Neural cell (in vitro differentiated cells): ENCODE data around the gene PRKG1. TPM values are rescaled to one million over a fixed set of nuclear protein-coding genes. Genes with fewer than 3 reads are reported as not detected.

Experiments used
- H2AFZ ChIP-seq: fragments of 200-600, 300-800 bp; sonication (generic), shearing (Covaris generic); 2 replicates; pipeline ENCODE4 v1.6.0; 2014; ENCODE audit warnings: low read depth, mild to moderate bottlenecking, antibody characterized with exemption, low read length, moderate library complexity
- H3F3A ChIP-seq: fragments of 200-600 bp; shearing (Covaris generic); 2 replicates; pipeline ENCODE4 v1.6.1; 2016; ENCODE audit warnings: mild to moderate bottlenecking, moderate library complexity, mixed read lengths, antibody characterized with exemption, low read length; ENCODE audit not compliant: insufficient read depth, poor library complexity, severe bottlenecking
- H3K27ac ChIP-seq: fragments of 200-600, 300-800 bp; sonication (generic), shearing (Covaris generic); 2 replicates; pipeline ENCODE4 v1.5.1; 2014; ENCODE audit warnings: mild to moderate bottlenecking, low read length, moderate library complexity
- H3K27me3 ChIP-seq: fragments of 300-800, 200-600 bp; sonication (generic), shearing (Covaris generic); 2 replicates; pipeline ENCODE4 v1.6.0; 2014; ENCODE audit warnings: mild to moderate bottlenecking, low read depth, low read length, moderate library complexity; ENCODE audit not compliant: insufficient read depth
- H3K36me3 ChIP-seq: fragments of 300-800, 200-600 bp; sonication (generic), shearing (Covaris generic); 2 replicates; pipeline ENCODE4 v1.5.1; 2014; ENCODE audit warnings: mild to moderate bottlenecking, antibody characterized with exemption, low read length, moderate library complexity; ENCODE audit not compliant: insufficient read depth
- H3K4me2 ChIP-seq: fragments of 300-800, 200-600 bp; sonication (generic), shearing (Covaris generic); 2 replicates; pipeline ENCODE4 v1.6.0; 2014; ENCODE audit warnings: mild to moderate bottlenecking, low read length
- H3K4me3 ChIP-seq: fragments of 300-800, 200-600 bp; sonication (generic), shearing (Covaris generic); 2 replicates; pipeline ENCODE4 v1.5.1; 2014; ENCODE audit warnings: mild to moderate bottlenecking, low read length, moderate library complexity
- H3K79me2 ChIP-seq: fragments of 200-600 bp; shearing (Covaris generic); replicated peaks from 2 replicates; pipeline ENCODE4 v1.6.0; 2014; ENCODE audit warnings: mild to moderate bottlenecking, low read length, moderate library complexity; ENCODE audit not compliant: insufficient read depth
- H3K9ac ChIP-seq: fragments of 300-800, 200-600 bp; sonication (generic), shearing (Covaris generic); 2 replicates; pipeline ENCODE4 v1.6.1; 2016; ENCODE audit warnings: mild to moderate bottlenecking, low read length, mixed read lengths
- H3K9me2 ChIP-seq: fragments of 200-600 bp; shearing (Covaris generic); 2 replicates; pipeline ENCODE4 v1.6.1; 2016; ENCODE audit warnings: mild to moderate bottlenecking, low read length, mixed read lengths; ENCODE audit not compliant: insufficient read depth
- H3K9me3 ChIP-seq: fragments of 200-600, 300-800 bp; sonication (generic), shearing (Covaris generic); 2 replicates; pipeline ENCODE4 v1.6.1; 2016; ENCODE audit warnings: mild to moderate bottlenecking, mixed run types, low read length, moderate library complexity, mixed read lengths
- H4K20me1 ChIP-seq: fragments of 200-600 bp; shearing (Covaris generic); 2 replicates; pipeline ENCODE4 v1.6.1; 2016; ENCODE audit warnings: mild to moderate bottlenecking, mixed run types; ENCODE audit not compliant: insufficient read depth
- CTCF ChIP-seq: fragments of 450-650 bp; IDR thresholded peaks from 2 replicates; pipeline ENCODE4 v1.5.1; 2014; ENCODE audit warnings: antibody characterized with exemption, mild to moderate bottlenecking, moderate library complexity; ENCODE audit not compliant: poor library complexity, severe bottlenecking
- EP300 ChIP-seq: fragments of 450-650 bp; conservative IDR thresholded peaks from 2 replicates; pipeline ENCODE4 v1.6.1; 2014; ENCODE audit warnings: antibody characterized with exemption, mild to moderate bottlenecking, moderate library complexity; ENCODE audit not compliant: poor library complexity, severe bottlenecking
- EZH2 ChIP-seq: fragments of 200-600, 300-800 bp; shearing (Covaris generic), sonication (generic); IDR thresholded peaks from 2 replicates; pipeline ENCODE4 v1.6.1; 2014; ENCODE audit warnings: antibody characterized with exemption, low read length, borderline replicate concordance, mild to moderate bottlenecking; ENCODE audit not compliant: insufficient read depth, poor library complexity, severe bottlenecking
- MXI1 ChIP-seq: fragments of 450-650 bp; conservative IDR thresholded peaks from 2 replicates; pipeline ENCODE4 v1.6.1; 2014; ENCODE audit warnings: antibody characterized with exemption, mild to moderate bottlenecking; ENCODE audit not compliant: poor library complexity, severe bottlenecking
- POLR2AphosphoS5 ChIP-seq: IDR thresholded peaks from 2 replicates; pipeline ENCODE4 v1.6.1; 2012
- RAD21 ChIP-seq: fragments of 450-650 bp; conservative IDR thresholded peaks from 2 replicates; pipeline ENCODE4 v1.6.1; 2014; ENCODE audit warnings: antibody characterized with exemption, mild to moderate bottlenecking, moderate library complexity
- SMC3 ChIP-seq: fragments of 450-650 bp; conservative IDR thresholded peaks from 2 replicates; pipeline ENCODE4 v1.6.1; 2014; ENCODE audit warnings: antibody characterized with exemption, mild to moderate bottlenecking, moderate library complexity; ENCODE audit not compliant: poor library complexity
- TAF1 ChIP-seq: IDR thresholded peaks from 2 replicates; pipeline ENCODE4 v1.6.1; 2012; ENCODE audit warnings: low read depth
- polyA plus RNA-seq: library from polyadenylated mRNA; depleted of rRNA; stranded (reverse); fragments of >200 nt; gene quantifications from 2 replicates; pipeline ENCODE4 v1.2.3, GENCODE V29; 2014
- TF ChIP-seq, protein P1 (sequence below): IDR thresholded peaks from 2 replicates; pipeline ENCODE4 v1.6.1; 2012; ENCODE audit warnings: borderline replicate concordance

PRKG1 gene
- polyA plus RNA-seq, 1 donor from 2014 or later: 2.2 TPM

DNA sequence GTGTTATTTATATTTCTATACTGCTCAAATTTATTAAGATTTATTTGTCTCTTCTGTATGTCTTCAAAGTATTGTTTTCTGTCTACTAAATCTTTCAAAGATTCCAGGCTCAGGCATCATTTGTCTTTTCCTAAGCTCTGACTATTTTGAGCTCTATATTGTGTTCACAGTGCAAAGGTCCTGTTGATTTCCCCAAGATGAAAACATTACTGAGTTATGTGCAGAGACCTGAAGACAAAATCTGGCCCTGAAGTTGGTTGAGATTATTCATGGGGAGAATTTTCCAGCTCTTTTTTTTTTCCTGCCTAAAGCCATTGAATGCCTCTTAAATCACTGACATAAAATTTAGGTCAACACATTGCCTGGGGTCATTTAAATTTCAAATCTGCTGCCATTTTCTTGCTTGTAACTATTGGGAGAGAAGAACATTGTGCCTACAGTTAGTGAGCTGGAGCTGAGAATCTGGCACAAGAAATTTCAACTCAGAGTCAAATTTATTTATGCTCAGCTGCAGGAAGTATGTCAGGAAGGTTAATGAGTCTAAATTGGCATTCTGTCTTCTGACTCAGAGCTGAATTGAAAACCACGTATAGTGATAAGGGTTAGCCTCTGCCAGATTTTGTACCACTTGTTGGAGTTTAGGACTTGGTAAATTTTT, 593.5 kb downstream of the PRKG1 start:
- H3K9ac ChIP-seq: no peak overlapping the region
- no peaks in the 10 kb centered on the region for H4K20me1 ChIP-seq
- H3F3A ChIP-seq: no peaks in the 10 kb centered on the region
- no peaks in the 10 kb centered on the region for H3K9me3 ChIP-seq
- H3K27me3 ChIP-seq: no peaks in the 10 kb centered on the region
- TF ChIP-seq RAD21 (no peak), EP300 (no peak), POLR2AphosphoS5 (no peak), EZH2 (no peak)
- TF ChIP-seq, protein P1, sequence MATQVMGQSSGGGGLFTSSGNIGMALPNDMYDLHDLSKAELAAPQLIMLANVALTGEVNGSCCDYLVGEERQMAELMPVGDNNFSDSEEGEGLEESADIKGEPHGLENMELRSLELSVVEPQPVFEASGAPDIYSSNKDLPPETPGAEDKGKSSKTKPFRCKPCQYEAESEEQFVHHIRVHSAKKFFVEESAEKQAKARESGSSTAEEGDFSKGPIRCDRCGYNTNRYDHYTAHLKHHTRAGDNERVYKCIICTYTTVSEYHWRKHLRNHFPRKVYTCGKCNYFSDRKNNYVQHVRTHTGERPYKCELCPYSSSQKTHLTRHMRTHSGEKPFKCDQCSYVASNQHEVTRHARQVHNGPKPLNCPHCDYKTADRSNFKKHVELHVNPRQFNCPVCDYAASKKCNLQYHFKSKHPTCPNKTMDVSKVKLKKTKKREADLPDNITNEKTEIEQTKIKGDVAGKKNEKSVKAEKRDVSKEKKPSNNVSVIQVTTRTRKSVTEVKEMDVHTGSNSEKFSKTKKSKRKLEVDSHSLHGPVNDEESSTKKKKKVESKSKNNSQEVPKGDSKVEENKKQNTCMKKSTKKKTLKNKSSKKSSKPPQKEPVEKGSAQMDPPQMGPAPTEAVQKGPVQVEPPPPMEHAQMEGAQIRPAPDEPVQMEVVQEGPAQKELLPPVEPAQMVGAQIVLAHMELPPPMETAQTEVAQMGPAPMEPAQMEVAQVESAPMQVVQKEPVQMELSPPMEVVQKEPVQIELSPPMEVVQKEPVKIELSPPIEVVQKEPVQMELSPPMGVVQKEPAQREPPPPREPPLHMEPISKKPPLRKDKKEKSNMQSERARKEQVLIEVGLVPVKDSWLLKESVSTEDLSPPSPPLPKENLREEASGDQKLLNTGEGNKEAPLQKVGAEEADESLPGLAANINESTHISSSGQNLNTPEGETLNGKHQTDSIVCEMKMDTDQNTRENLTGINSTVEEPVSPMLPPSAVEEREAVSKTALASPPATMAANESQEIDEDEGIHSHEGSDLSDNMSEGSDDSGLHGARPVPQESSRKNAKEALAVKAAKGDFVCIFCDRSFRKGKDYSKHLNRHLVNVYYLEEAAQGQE: no peak
- H3K36me3 ChIP-seq: no peaks in the 10 kb centered on the region
- no peaks in the 10 kb centered on the region for H3K9me2 ChIP-seq
- no peak overlapping the region for H2AFZ ChIP-seq
- H3K79me2 ChIP-seq: no peaks in the 10 kb centered on the region
- H3K4me3 ChIP-seq: no peak overlapping the region
- H3K4me2 ChIP-seq: no peak overlapping the region
- no peak overlapping the region for H3K27ac ChIP-seq

- no peaks in the 10 kb centered on the region for H3K36me3 ChIP-seq
- no peak overlapping the region for H3K4me3 ChIP-seq
- H3K9ac ChIP-seq: no peak overlapping the region
- no peak overlapping the region for H3K4me2 ChIP-seq
- H3K9me2 ChIP-seq: no peaks in the 10 kb centered on the region
- no peak overlapping the region for H3K27ac ChIP-seq
- no peaks in the 10 kb centered on the region for H3K27me3 ChIP-seq
- H4K20me1 ChIP-seq: no peaks in the 10 kb centered on the region
- no peak overlapping the region for H2AFZ ChIP-seq
- H3F3A ChIP-seq: no peaks in the 10 kb centered on the region
- no peaks in the 10 kb centered on the region for H3K79me2 ChIP-seq
- H3K9me3 ChIP-seq: no peaks in the 10 kb centered on the region
- TF ChIP-seq MXI1: no peak
- TF ChIP-seq POLR2AphosphoS5: no peak
- TF ChIP-seq, protein P1: no peak
Measured at GRCh38 chr10:51668336-51668689, 594.0 kb downstream of the PRKG1 start.

DNA sequence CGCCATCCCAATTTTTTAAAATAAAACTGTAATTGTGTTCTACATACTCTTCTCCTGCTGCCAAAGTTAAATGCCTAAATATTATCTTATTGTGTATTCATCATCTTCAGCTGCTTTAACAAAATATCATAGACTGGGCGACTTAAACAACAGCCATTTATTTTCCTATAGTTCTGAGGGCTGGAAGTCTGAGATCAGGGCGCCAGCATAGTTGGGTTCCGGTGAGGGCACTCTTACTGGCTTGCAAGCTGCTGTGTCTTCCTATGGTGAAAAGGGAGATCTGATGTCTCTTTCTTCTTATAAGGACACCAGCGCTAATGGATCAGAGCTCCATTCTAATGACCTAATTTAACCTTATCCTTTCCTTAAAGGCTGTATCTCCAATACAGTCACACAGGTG, 594.8 kb downstream of the PRKG1 start:
- Histone ChIP-seq H3F3A (no peaks in the 10 kb centered on the region), H3K4me2 (no peak overlapping the region), H3K9ac (no peak overlapping the region), H3K4me3 (no peak overlapping the region), H3K9me3 (no peaks in the 10 kb centered on the region), H2AFZ (no peak overlapping the region), H3K9me2 (no peaks in the 10 kb centered on the region), H3K27ac (no peak overlapping the region), H3K27me3 (no peaks in the 10 kb centered on the region), H3K36me3 (no peaks in the 10 kb centered on the region), H4K20me1 (no peaks in the 10 kb centered on the region), H3K79me2 (no peaks in the 10 kb centered on the region)
- TF ChIP-seq CTCF: no peak
- TF ChIP-seq EZH2: no peak
- no peak for TF ChIP-seq SMC3
- TF ChIP-seq EP300: no peak
- no peak for TF ChIP-seq POLR2AphosphoS5
- no peak for TF ChIP-seq MXI1
- TF ChIP-seq, protein P1: no peak
- no peak for TF ChIP-seq TAF1
